Measurements from ENCODE around the gene CDC27.
"Not testable (repeated sequence)": the region's sequence is repeated elsewhere in the genome, so short reads cannot be mapped to it uniquely, and the experiment has no call there.

CDC27 gene, protein sequence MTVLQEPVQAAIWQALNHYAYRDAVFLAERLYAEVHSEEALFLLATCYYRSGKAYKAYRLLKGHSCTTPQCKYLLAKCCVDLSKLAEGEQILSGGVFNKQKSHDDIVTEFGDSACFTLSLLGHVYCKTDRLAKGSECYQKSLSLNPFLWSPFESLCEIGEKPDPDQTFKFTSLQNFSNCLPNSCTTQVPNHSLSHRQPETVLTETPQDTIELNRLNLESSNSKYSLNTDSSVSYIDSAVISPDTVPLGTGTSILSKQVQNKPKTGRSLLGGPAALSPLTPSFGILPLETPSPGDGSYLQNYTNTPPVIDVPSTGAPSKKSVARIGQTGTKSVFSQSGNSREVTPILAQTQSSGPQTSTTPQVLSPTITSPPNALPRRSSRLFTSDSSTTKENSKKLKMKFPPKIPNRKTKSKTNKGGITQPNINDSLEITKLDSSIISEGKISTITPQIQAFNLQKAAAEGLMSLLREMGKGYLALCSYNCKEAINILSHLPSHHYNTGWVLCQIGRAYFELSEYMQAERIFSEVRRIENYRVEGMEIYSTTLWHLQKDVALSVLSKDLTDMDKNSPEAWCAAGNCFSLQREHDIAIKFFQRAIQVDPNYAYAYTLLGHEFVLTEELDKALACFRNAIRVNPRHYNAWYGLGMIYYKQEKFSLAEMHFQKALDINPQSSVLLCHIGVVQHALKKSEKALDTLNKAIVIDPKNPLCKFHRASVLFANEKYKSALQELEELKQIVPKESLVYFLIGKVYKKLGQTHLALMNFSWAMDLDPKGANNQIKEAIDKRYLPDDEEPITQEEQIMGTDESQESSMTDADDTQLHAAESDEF
- total RNA-seq = 69.7 to 134 reads per million in 2 donors

DNA sequence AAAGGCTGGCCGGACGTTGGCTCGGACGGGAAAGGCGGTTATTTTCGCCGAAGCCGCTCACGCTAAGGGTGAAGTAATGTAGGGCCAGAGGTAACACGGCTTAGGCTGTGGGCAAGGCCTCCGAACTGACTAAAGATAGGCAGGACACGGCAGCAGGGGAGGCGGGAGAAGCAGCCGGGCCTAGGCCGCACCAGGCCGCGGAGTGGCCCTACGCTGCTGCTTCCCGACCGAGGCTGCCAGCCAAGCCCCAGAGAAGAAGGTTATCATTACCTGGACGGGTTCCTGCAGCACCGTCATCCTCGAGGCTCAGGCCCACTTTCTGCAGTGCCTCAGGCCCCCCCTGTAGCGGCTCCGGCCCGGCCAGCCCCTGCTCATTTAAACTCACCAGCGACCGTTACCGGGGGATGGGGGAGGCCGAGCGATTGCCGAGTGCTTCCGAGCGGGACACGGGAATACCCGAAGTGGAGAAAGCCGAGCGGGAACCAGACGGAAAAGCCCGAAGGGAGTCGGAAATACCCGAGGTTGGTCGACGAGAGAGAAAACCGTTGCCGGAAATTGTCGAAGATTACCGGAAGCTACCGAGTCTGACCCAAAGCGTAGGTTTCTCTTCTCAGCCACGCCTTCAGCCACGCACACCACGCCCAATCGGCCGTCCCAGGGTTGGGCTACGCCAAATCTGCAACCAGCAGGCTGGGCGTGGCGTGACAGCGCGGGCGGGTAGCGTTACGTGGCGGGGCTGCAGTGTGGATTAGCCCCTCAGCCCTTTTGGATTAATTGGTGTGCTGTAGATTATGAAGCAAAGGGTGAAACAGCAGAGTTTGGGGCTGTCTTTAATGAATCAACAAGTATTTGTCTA is at the start of gene CDC27:
Gene CDC27 (minus strand): TSS at position 420 of the 856 bp plus-strand sequence. CDS start 123 bp downstream, at position 297.
- peak; percentile 100 for DNase-seq

DNA sequence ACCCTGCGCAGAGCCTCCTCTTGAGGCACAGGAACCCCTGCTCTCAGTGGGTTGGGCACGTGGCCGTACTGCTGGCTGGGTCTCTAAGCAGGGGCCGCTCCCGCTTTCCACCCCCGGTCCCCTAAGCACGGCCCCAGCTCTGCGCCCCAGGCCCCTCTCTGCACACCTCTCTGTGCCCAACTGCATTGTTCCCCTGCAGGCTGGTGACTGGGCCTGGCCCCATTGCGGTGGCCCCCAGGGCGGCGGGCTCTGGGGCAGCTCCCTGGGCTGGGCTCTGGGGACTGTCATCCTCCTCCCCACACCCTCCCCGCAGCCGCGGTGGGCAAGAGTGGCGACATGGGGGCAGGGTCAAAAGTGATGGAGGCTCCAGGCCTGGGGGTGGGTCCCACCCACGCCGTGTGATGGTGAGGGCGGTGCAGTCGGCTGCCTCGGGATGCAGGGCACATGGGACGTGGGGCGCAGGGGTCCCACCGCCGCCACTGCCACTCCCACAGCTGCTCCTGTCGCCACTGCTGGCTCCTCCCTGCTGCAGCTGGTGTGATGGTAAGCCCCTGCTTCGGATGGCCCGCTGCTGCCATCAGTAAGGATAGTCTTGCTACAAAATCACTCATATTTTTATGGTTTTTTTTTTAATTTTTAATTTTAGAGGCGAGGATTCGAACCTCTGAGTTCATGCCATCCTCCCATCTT is 49.4 kb upstream of the CDC27 start:
- DNase-seq = no peak

DNA sequence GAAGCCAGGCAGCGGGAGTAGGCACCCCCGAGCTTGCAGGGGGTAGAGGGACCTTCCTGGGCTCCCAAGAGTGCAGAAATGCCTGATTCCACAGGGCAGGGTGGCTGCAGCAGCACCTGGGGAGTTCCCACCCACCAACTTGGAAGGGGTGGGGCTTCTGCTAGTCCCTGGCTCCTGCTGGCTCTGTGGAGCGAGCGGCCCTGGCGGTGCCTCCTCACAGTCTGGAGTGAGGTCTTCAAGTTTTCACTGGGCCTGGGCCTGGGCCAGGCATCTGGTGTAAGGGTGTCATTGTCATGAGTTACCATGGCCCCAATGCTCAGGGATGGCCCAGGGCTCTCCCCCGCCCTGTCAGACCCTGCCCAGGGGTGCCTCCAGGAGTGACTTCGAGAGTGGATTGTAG is 48.7 kb upstream of the CDC27 start:
- no peak for DNase-seq

DNA sequence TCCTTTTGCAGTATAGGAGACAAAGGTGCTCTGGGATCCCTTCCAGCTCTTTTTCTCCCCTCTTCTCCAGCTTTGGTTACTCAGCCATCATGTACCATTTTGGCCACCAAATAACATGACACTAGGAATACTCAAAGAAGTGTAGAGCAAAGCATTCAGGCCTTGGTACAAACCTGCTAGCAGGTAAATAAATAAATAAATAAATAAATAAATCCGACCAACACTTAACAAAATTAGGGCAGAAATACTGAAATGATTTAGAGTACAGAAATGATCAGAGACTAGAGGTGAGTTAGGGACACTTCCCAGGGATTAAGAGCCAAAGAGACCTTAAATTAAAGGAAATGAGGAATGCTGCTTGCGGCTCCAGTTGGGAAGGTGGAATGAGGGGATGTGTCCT is 46.8 kb upstream of the CDC27 start:
- DNase-seq = no peak

DNA sequence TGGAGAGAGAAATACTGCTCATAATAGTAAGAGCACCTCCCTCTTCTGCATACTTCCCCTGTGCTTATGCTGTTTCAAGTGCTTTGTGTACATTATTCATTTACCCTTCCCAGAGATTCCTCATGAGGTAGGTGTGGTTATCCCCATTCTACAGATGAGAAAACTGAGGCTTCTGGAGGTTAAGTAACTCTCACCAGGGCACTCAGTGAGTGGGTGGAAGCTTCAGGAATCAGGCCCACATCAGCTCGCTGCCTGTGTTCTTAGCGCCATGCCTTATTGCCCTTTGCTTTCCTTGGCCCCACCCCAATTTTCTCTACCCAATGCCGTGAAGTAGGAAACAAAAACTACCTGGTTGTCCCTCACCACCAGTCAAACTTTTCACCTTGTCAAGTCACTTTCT is 46.4 kb upstream of the CDC27 start:
- DNase-seq = no peak

DNA sequence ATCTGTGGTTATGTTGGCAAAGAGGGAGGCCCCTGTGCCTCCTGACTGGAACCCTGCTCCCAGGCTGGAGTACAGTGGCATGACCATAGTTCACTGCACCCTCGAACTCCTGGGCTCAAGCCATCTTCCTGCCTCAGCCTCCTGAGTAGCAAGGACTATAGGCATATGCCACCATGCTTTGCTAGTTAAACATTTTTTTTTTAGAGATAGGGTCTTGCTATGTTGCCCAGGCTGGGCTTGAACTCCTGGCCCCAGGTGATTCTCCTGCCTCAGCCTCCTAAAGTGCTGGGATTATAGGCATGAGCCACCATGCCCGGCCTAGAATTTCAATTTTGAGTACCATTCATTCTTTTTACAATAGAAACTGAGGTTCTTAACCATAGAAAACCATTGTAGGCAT is 43.4 kb upstream of the CDC27 start:
- DNase-seq = no peak

DNA sequence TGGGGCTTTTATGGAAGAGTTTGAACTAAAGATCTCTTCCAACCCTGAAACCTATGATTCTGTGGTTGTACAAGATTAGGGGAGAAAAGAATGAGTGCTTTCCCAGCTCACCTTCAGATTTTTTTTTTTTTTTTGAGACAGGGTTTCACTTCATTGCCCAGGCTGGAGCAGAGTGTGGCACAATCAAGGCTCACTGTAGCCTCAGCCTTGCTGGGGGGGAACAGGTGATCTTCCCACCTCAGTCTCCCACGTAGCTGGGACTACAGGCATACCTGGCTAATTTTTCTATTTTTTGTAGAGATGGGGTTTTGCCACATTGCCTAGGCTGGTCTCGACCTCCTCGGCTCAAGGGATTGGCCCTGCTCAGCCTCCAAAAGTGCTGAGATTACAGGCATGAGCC is 42.8 kb upstream of the CDC27 start:
- DNase-seq = no peak

DNA sequence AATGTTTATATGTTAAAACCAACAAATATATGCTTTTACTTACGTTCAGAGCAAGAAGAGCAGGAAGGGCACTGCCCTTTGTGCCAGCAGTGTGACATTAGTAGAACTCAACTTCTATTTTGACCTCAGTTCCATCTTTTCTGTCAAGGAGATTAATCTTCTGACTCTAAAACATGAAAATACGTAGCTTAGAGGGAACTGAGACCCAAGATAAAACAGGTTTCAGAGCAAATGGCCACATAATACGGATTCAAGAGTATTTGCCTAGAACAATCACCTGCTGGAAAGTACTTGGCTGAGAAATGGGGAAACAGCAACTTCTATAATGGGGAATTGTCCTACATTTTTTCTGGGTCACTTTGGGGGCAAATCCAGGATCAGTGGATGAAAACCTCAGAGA is 42.2 kb upstream of the CDC27 start:
- DNase-seq = no peak

DNA sequence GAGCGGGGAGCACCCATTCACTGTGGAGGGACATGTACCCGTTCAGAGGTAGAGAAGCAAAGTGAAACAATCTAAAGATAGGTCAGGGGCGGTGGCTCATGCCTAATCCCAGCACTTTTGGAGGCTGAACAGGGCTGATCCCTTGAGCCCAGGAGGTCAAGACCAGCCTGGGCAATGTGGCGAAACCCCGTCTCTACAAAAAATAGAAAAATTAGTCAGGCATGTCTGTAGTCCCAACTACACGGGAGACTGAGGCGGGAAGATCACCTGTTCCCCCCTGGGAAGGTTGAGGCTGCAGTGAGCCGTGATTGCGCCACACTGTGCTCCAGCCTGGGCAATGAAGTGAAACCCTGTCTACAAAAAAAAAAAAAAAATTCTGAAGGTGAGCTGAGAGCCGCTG is 41.8 kb upstream of the CDC27 start:
- DNase-seq = no peak

DNA sequence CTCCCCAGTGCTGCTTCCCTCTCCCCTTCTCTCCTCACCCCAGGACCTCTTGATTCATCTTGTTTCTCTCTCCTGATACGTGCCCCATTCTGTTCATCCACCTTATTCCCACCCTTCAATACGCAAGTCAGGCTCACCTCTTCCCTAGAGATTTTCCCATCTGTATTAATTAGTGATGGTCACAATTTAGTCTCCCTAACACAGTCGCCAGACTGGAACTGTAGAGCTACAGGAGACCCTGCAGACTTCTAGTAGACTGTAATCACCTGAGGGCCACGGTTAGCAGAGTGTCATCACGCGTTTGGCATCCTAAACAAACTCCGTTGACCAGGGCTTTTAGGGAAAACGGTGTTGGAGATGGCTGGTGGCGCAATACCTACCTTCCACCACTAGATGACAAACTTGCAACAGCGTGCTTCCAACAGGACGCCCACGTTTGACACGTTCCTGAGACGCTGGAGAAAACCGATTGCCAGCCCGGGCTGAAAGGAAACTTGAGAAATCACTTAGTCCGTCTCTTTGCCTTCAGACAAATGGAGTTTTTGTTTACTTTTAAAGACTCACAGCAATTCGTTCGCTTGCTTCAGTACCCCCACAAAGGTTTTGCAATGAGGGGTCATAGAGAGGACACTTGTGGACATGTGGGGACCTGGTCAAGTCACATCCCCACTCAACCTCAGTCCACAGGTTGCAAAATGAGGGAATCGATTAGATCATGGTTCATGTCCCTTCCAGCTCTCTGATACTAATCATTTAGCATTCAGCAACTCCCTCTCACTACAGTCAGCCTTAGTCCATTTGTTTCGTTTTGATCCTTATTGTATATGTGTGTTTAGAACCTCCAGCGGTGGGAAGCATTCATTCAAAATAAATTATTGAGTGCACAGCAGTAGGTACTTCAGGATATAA is 40.7 kb upstream of the CDC27 start:
- DNase-seq = peak; percentile 48

DNA sequence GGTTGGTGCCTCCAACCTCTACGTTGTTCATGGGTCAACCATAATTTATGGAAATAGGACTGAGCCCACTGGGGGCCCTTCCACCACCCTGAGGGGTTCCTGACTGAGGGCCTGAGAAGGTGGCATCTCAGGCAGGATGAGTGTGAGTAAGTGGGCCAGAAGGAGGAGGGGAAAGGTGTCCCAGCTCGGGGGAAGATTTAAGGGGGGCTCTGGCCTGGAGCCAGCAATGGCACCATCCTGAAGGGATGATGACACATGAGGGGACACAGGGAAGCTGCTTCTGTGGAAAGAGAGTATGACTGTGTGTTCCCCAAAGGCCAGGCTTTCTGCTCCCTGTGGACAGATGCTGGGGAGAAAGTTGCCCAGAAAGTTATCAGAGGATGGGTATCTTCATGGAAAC is 38.8 kb upstream of the CDC27 start:
- DNase-seq = no peak

DNA sequence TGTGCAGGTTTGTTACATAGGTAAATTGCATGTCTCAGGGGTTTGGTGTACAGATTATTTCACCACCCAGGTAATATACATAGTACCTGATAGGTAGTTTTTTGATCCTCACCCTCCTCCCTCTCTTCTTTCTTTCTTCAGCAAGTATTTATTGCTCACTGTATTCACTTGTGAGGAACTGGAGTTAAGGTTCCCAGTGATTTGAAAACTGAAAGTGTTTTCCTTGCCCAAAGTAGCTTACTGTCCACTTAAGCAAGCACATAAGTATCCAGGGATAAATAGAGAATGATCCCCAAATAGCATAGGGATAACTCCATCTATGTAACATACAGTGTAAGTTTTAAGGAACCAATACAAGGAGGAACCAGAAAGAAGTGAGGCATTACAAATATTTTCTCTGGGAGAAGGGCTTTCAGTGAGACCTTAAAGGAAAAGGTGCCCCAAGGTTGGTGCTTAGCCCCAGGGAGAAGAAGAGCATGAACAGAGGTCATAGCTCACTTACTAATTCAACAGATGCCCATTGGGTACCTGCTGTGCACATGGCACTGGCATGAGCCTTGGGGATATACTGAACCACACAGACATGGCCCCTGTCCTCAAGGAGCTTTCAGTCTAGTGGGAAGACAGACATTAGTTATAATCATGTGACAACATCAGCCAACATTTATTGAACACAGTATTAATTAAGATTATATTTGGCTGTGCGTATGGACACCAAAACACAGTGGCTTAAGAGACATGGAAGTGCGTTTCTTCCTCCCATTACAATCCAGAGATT is 37.0 kb upstream of the CDC27 start:
- DNase-seq = no peak

DNA sequence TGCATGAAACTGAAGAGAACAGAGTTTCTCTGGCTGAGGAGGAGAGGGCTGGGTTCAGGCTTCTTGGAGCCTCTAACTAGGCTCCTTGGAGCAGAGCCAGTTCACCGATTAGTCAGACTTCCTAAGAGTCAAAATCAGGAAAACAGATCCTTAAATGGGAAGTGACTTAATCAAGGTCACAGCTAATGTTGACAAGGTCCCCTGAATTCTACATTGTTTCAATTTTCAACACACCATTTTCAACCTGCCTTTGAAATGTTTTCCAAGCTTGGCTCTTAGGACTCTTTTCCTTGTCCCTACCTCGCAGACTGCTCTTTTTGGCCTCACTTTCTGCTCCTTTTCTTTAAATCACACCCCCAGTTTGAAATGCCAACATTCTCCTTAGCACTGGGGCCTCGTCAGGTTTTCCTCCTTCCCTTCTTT is 36.4 kb upstream of the CDC27 start:
- no peak for DNase-seq

DNA sequence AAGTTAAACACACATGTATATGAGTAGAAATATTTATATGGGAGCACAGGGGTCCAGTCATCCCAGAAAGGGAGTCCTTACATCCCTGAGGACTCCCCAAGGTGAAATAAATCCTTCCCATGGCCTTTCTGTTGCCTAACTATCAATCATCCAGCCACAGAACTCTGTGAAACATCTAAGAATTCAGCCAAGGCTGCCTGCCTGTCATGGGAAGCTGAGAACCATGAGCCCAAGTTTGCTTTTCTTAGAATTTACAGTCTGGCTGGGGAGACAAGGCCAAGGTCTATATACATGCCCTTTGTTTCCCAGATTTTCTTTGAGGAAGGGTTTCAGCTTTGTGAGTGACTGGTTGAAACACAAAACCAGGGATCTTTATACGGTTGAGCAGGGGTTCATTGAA is 35.9 kb upstream of the CDC27 start:
- DNase-seq = no peak

DNA sequence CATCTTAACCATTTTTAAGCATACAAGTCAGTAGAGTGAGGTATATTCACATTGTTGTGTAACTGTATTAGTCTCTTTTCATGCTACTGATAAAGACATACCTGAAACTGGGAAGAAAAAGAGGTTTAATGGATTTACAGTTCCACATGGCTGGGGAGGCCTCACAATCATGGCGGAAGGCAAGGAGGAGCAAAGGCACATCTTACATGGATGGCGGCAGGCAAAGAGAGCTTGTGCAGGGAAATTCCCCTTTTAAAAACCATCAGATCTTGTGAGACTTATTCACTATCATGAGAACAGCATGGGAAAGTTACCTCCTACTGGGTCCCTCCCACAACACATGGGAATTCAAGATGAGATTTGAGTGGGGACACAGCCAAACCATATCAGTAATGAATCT is 35.0 kb upstream of the CDC27 start:
- DNase-seq = not testable (repeated sequence)

DNA sequence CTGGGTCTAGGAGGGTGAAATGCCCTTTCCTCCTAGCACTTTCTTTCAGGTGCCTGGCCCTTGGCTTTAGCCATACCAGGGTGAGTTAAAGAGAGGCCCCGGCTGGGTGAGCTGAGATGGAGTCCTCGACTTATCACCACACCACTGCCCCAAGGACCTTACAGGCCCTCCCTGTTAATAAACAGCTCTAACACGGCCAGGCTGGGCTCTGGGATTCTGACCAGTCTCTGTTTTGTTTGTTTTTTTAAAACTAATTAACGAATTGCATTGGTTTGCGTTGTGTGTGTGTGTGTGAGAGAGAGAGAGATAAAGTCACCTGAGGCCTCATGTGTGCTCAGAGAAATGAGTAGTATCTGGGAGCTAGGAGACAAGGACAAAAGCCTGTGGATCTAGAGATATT is 34.4 kb upstream of the CDC27 start:
- DNase-seq = no peak

DNA sequence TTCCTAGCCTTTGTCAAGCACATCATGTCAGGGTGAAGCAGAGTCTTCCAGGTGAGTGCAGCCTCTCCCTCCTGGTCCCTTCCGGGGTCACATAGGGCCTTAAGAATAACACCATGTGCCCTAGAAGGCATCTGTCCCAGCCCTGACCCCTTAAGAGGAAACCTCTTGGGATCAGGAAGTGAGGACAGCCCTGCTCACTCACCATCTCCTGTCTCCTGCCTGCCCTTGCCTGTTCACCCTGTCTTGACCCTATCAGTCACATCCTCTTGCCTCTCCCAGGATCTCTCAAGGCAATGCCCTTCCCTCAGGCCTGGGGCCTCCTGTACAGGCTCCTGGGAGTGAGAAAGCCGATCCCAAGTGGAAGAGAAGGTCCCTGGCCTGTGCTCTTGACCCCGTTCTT is 33.9 kb upstream of the CDC27 start:
- DNase-seq = no peak

DNA sequence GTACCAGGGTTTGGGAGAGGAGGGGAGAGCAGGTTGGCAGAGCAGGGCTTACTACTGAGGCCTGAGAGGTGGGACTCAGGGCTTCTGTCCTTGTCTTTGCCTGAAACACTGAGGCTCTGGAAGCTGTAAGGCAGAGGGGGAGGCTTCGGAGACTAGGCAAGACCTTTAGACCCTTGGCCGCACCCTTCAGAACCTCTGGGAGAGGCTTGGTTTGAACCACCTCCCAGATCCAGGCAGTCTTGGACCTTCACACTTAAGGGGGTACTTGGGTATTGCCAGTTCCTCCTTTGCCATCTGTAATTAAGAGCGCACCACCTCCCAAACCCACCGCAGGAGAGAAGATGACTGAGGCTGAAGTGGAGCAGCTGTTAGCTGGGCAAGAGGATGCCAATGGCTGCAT is 33.0 kb upstream of the CDC27 start:
- no peak for DNase-seq

DNA sequence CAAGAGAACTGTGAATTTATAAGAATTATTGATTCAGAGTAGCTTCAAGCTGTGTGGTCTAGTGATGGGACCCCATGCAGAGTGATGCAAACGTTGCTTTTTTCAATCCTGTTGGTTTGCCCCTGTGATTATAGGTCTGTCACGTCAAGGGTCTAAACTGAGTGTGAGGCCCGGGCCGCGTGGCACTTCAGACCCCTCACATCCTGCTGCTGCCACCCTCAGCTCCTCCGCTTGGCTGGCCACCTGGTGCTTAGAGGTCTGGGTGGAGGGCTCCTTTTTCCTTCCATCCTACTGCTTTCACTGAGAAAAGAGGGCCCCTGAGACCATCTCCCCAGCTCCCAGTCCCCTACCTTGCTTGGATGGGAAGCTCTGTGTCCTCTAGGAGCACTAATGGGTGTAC is 32.1 kb upstream of the CDC27 start:
- DNase-seq = no peak

DNA sequence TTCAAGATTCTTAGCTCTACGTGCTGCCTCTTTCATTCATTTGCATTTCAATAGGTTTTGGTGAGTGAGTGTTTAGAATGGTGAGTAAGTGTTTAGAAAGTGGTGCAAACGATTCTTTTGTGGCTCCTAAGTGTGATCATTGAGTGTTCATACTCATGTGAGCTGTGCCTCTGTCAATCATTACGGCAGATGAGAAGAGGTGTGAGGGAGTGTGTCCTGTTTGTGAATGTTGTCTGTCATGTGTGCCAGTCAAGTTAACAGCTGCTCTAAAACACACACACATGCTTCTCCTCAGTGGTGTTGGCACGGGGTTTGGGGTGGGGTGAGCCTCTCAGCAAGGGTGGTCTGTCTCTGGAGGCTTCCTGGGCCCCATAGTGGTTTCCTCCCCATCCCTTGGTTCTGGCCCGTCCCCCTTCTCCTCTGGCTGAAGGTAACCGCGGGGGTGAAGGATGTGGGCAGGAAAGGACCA is 31.5 kb upstream of the CDC27 start:
- DNase-seq = no peak
